LNCaP clone FGC (cell line): ENCODE measurements around the gene STK39.

Experiments used
- DNase-seq: peaks from one replicate; pipeline ENCODE4 v3.0.0-alpha.2; 2011; ENCODE audit warnings: low read depth
- H3K4me3 ChIP-seq: 2 replicates; pipeline ENCODE4 v1.5.1; 2011; ENCODE audit warnings: mild to moderate bottlenecking, low read depth, low read length, control low read depth
- CTCF ChIP-seq: IDR thresholded peaks from 2 replicates; pipeline ENCODE4 v1.5.1; 2012; ENCODE audit warnings: mild to moderate bottlenecking; ENCODE audit not compliant: control insufficient read depth, insufficient read depth; ENCODE audit errors: extremely low read depth

STK39 gene

DNA sequence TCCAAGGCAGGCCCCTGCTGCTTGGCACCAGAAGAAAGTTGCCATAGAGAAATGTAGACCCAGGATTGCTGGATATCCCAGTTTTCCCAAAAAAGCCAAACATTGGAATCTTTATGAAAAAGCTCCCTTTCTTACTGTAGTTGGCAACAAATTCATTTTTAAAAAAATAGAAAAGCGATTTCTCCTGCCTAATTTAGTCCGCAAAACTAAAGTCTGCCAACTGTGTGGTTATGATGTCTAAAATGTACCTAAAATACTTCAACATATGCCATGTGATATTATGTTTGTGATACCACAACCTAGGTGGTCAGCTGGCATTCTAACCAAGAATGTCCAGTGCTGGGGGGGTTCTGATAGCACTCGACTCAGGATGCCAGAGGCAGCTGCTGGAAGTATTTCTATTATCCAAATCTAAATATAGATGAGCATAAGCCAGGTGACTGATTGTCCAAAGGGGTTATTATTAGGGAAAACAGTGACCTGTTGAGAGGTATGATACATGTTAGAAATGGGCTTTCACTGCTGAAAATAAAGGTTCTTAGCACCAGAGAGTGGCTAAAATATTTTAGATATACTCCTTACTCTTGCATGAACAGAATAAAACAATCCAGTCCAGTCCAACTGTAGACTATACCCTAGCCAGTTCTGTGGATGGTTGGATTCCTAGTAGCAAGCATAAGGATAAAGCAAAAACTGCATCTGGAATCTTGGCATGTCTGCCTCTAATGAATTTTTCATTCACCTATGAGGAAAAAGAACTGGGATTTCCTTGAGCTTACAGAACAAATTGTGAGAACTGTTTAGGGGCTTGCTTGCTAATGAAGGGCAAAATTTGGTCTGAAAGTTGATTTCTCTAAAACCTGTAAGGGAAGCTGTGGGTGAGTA is 101.7 kb downstream of the STK39 start:
- TF ChIP-seq CTCF = no peak
- DNase-seq = no peak
- no peak overlapping the region for H3K4me3 ChIP-seq

DNA sequence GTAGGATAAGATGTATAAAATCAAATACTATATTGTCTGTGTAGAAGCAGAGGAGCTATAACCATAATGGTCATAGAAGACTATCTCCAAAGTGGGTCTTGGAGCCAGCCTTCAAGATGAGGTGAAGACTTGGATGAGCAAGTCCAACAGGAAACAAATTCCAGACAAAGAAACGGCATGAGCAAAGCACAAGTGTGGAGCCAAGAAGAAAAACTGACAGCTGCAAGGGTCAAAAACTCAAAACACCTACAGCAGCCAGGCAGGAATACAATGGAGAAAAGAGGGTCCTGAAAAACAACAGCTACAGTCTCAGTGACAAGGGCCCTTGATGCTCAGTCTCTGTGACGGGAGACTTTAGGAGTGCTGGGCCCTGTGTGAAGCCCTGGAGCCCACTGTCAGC is 102.4 kb downstream of the STK39 start:
- TF ChIP-seq CTCF = no peak
- H3K4me3 ChIP-seq = no peak overlapping the region
- no peak for DNase-seq

DNA sequence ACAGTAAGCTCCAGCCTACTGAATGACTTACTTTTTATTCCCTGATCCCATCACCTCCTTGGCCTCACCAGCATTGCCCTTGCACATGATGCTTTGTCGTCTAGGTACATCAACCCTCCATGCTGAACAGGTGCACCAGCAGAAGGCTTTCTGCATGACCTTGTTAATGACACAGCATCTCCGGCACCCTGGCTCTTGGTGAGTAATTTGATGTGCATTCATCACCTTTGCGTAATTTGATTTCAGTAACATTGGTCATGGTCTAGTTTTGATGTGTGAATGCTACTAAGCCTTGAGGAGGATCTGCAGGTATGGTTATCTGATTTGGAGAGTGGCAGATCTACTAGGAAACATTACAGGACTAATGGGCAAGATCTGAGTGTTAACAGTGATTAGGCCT is 103.6 kb downstream of the STK39 start:
- no peak overlapping the region for H3K4me3 ChIP-seq
- TF ChIP-seq CTCF = no peak

GRCh38 chr2:168140892-168141291 is 106.5 kb downstream of the STK39 start:
- H3K4me3 ChIP-seq = no peak overlapping the region
- no peak for DNase-seq
- no peak for TF ChIP-seq CTCF

More for the DNA sequence above, 103.6 kb downstream of the STK39 start:
- no peak for DNase-seq

DNA sequence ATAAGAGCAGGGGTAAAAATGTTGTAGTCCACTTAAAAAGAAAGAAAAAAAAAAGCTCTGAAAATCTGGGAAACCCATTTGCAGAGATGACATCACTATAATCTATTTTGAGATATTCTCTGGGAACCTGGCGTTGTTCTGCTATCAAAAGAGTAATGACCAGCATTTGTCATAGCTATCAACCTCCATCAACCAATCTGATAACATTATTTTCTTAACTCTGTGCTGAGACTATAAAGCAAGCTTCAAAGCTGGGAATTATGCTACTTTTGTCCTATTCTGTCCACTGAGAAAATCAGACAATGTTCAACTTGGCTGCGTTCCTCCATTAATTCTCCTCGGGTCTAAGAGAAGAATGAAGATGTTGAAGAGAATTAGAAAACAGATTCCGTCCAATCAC is 107.5 kb downstream of the STK39 start:
- DNase-seq = no peak
- no peak overlapping the region for H3K4me3 ChIP-seq
- TF ChIP-seq CTCF = no peak

DNA sequence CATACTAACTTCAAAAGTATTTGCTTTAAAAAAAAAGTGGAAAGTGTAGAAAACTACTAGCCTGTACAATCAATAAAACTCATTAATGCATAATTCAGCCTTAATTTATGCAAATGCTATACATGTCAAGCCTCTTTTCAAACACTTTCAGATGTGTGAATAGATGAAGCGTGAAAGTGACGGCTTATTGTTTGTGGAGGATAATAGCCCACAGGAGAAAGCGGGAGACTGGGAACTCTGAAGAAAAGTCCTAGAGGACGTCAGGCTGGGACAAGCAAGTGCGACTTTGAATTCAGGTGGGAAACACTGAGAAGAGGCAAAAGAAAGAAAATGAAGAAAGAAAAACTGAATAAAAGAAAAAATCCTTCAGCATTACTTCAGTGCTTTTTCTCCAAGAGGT is 108.5 kb downstream of the STK39 start:
- no peak for TF ChIP-seq CTCF
- no peak overlapping the region for H3K4me3 ChIP-seq
- no peak for DNase-seq

DNA sequence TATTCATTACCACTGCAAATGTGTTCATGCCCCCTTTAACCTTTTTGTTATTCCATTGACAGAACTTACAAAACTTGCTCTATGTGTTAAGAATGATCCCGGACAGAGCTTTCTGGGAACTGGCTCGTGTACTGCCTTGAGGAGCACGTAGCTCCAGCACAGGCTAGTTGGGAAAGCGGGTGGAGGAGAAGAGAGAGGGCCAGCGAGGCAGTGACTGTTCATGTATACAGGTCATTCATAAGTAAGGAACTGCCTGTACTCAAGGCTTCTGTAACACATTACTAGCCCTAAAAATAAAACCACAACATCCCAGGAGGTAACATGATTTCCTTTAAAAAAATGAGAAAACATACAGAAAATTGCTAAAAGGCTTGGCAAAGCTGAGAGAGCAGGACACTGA is 109.0 kb downstream of the STK39 start:
- TF ChIP-seq CTCF = no peak
- no peak overlapping the region for H3K4me3 ChIP-seq
- DNase-seq = no peak
